Activated naive CD8-positive, alpha-beta T cell treated with anti-CD3 and anti-CD28 coated beads for 36 hours (primary cell): ENCODE measurements around the gene TMEM200A. TPM values are rescaled to one million over a fixed set of nuclear protein-coding genes. Genes with fewer than 3 reads are reported as not detected.

Experiments used
- DNase-seq: peaks from one replicate; pipeline ENCODE4 v3.0.0; 2021
- H3K27ac Mint-ChIP-seq: one replicate; pipeline ENCODE4 v1.8.0; 2022; ENCODE audit warnings: mild to moderate bottlenecking, moderate library complexity, mixed read lengths
- H3K27me3 Mint-ChIP-seq: one replicate; pipeline ENCODE4 v1.8.0; 2022; ENCODE audit warnings: mild to moderate bottlenecking, mixed read lengths
- H3K36me3 Mint-ChIP-seq: one replicate; pipeline ENCODE4 v1.8.0; 2021; ENCODE audit warnings: mild to moderate bottlenecking, mixed read lengths
- H3K4me1 Mint-ChIP-seq: one replicate; pipeline ENCODE4 v1.8.0; 2021; ENCODE audit warnings: mixed read lengths
- H3K4me3 Mint-ChIP-seq: one replicate; pipeline ENCODE4 v1.8.0; 2022; ENCODE audit warnings: mild to moderate bottlenecking, moderate library complexity, mixed read lengths
- H3K9me3 Mint-ChIP-seq: one replicate; pipeline ENCODE4 v1.8.0; 2022; ENCODE audit warnings: mixed read lengths
- total RNA-seq, 2 experiments: library from RNA; stranded (reverse); gene quantifications; one replicate each; pipeline ENCODE4 v1.2.3, GENCODE V29; 2021

TMEM200A gene
- total RNA-seq, 2 experiments from 2014 or later, result not detected

DNA sequence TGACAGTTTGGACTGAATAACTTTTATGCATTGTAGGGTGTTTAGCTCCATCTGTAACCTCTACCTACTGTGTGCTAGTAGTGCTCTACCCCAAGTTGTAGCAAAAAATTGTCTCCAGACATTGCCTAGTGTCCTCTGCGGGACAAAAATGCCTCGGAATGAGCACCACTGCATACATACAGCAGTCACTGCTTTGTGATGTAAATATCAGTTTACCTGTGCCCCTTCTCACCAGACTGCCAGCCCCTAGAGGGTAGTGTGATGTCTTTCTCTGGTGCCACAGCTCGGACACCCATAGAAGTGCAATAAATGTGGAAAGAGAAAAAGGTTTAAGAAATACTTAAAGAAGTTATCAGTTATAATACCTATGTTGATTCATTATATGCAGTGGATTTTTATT lies 25.1 kb downstream of the TMEM200A start:
- Mint-ChIP-seq H3K4me3 (no peak overlapping the region), H3K27ac (no peak overlapping the region), H3K4me1 (no peaks in the 10 kb centered on the region), H3K36me3 (no peaks in the 10 kb centered on the region), H3K9me3 (no peaks in the 10 kb centered on the region), H3K27me3 (no peaks in the 10 kb centered on the region)
- no peak for DNase-seq

GRCh38 chr6:130393306-130393705 lies 27.5 kb downstream of the TMEM200A start:
- no peak for DNase-seq
- H3K36me3 Mint-ChIP-seq, result no peaks in the 10 kb centered on the region
- no peak overlapping the region for H3K27ac Mint-ChIP-seq
- H3K27me3 Mint-ChIP-seq, result no peaks in the 10 kb centered on the region
- no peak overlapping the region for H3K4me3 Mint-ChIP-seq
- H3K4me1 Mint-ChIP-seq, result peaks cover 2% of the 10 kb centered on the region
- H3K9me3 Mint-ChIP-seq, result no peaks in the 10 kb centered on the region

GRCh38 chr6:130394246-130394645 lies 28.4 kb downstream of the TMEM200A start:
- H3K9me3 Mint-ChIP-seq, result no peaks in the 10 kb centered on the region
- no peaks in the 10 kb centered on the region for H3K27me3 Mint-ChIP-seq
- H3K36me3 Mint-ChIP-seq, result no peaks in the 10 kb centered on the region
- peaks cover 2% of the 10 kb centered on the region for H3K4me1 Mint-ChIP-seq
- no peak for DNase-seq
- H3K27ac Mint-ChIP-seq, result no peak overlapping the region
- no peak overlapping the region for H3K4me3 Mint-ChIP-seq

DNA sequence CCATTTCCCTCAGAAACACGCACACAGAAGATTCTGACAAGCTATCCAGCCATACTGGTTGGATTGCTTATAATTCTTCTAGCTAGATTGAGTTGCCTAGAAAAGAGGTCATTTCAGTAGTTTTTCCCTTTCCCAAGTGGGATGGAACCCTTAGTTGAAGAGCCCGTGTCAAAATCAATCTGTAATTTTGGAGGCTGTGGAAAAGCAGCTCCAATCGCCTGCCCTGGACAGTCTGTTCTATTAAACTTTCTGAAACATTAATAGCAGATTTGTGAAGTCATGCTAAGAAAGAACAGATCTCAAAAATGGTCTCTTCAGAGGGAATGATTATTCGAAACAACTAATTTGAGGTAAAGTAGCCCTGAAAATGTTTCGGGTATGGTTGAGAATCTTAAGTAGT lies 29.3 kb downstream of the TMEM200A start:
- no peak for DNase-seq

GRCh38 chr6:130396722-130397121 lies 30.9 kb downstream of the TMEM200A start:
- no peak overlapping the region for H3K27ac Mint-ChIP-seq
- peaks cover 5% of the 10 kb centered on the region for H3K36me3 Mint-ChIP-seq
- H3K9me3 Mint-ChIP-seq, result peaks cover 6% of the 10 kb centered on the region
- H3K27me3 Mint-ChIP-seq, result no peaks in the 10 kb centered on the region
- no peak overlapping the region for H3K4me3 Mint-ChIP-seq
- DNase-seq, result no peak
- H3K4me1 Mint-ChIP-seq, result peaks cover 4% of the 10 kb centered on the region

More for the DNA sequence above, 29.3 kb downstream of the TMEM200A start:
- Mint-ChIP-seq H3K36me3 (peaks cover 3% of the 10 kb centered on the region), H3K27ac (no peak overlapping the region), H3K4me1 (peaks cover 2% of the 10 kb centered on the region), H3K27me3 (no peaks in the 10 kb centered on the region), H3K9me3 (peaks cover 2% of the 10 kb centered on the region), H3K4me3 (no peak overlapping the region)

DNA sequence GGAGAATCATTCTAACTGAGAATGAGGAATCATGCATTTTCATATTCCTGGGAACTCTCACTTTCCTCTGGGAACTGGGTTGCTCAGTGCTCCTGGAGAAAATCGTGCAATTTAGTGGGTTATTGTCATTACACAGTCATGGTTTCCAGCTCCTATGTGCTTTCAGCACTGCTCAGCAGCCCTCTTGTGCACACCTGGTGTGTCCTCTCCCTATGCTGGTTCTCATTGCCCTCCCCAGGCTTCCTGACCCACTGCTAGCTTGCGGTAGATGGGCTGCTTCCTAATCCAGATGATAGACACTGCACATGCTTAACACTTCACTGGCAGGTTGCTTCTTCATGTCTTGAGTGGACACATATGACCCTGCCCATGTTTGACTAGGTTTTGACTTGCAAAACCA lies 39.7 kb downstream of the TMEM200A start:
- no peaks in the 10 kb centered on the region for H3K27me3 Mint-ChIP-seq
- no peak overlapping the region for H3K4me3 Mint-ChIP-seq
- DNase-seq, result no peak
- H3K9me3 Mint-ChIP-seq, result peaks cover under 1% of the 10 kb centered on the region
- H3K36me3 Mint-ChIP-seq, result no peaks in the 10 kb centered on the region
- no peak overlapping the region for H3K27ac Mint-ChIP-seq
- peaks cover 4% of the 10 kb centered on the region for H3K4me1 Mint-ChIP-seq

- Mint-ChIP-seq H3K4me3 (no peak overlapping the region), H3K36me3 (no peaks in the 10 kb centered on the region), H3K4me1 (peaks cover 1% of the 10 kb centered on the region), H3K27me3 (no peaks in the 10 kb centered on the region), H3K9me3 (no peaks in the 10 kb centered on the region), H3K27ac (no peak overlapping the region)
- DNase-seq, result no peak
Observed at GRCh38 chr6:130407032-130407431, 41.2 kb downstream of the TMEM200A start.

DNA sequence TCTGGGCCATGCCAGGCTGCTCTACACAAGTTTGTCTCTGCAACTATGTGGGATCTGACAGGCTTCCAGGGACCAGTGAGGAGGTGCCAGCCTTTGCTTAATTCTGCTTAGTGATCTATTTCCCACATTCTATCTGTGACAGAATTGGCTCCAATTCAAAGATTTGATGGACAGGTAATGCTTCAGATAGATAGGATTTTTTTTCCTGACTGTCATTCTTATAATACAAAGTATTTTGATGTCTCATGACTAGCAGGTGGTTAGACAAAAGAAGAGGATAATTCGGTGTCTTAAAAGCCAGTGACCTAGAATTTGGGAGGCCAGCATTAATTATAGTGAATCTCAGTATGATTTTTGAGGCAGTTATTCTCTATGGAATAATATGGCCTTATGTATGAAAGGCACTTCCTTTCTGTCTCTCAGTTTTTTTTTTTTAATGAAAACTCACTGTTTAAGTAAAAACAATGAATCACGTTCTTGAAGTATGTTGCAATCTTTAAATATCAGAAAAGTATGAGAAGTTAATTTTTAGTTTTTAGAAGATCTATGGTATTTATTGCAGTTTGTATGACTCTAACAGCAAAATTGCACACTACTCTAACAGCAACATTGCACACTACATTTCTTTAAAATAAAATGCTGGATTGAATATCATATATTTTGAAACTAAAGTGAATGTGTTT lies 43.7 kb downstream of the TMEM200A start:
- Mint-ChIP-seq H3K36me3 (peaks cover 2% of the 10 kb centered on the region), H3K27ac (no peak overlapping the region), H3K9me3 (no peaks in the 10 kb centered on the region), H3K4me3 (no peak overlapping the region), H3K4me1 (no peaks in the 10 kb centered on the region), H3K27me3 (peaks cover 6% of the 10 kb centered on the region)
- no peak for DNase-seq

- H3K36me3 Mint-ChIP-seq, result peaks cover 2% of the 10 kb centered on the region
- no peak overlapping the region for H3K27ac Mint-ChIP-seq
- H3K9me3 Mint-ChIP-seq, result no peaks in the 10 kb centered on the region
- no peak for DNase-seq
- H3K4me3 Mint-ChIP-seq, result no peak overlapping the region
- H3K27me3 Mint-ChIP-seq, result peaks cover 6% of the 10 kb centered on the region
- no peaks in the 10 kb centered on the region for H3K4me1 Mint-ChIP-seq
Observed at GRCh38 chr6:130411481-130411880, 45.7 kb downstream of the TMEM200A start.

- H3K4me3 Mint-ChIP-seq, result no peak overlapping the region
- no peaks in the 10 kb centered on the region for H3K4me1 Mint-ChIP-seq
- peaks cover 2% of the 10 kb centered on the region for H3K36me3 Mint-ChIP-seq
- no peak for DNase-seq
- peaks cover 6% of the 10 kb centered on the region for H3K27me3 Mint-ChIP-seq
- no peak overlapping the region for H3K27ac Mint-ChIP-seq
- H3K9me3 Mint-ChIP-seq, result no peaks in the 10 kb centered on the region
Observed at GRCh38 chr6:130412556-130413290, 46.9 kb downstream of the TMEM200A start.

- peaks cover 2% of the 10 kb centered on the region for H3K36me3 Mint-ChIP-seq
- H3K4me1 Mint-ChIP-seq, result no peaks in the 10 kb centered on the region
- no peaks in the 10 kb centered on the region for H3K9me3 Mint-ChIP-seq
- no peak for DNase-seq
- H3K4me3 Mint-ChIP-seq, result no peak overlapping the region
- H3K27ac Mint-ChIP-seq, result no peak overlapping the region
- peaks cover 6% of the 10 kb centered on the region for H3K27me3 Mint-ChIP-seq
Observed at GRCh38 chr6:130417951-130418350, 52.1 kb downstream of the TMEM200A start.

DNA sequence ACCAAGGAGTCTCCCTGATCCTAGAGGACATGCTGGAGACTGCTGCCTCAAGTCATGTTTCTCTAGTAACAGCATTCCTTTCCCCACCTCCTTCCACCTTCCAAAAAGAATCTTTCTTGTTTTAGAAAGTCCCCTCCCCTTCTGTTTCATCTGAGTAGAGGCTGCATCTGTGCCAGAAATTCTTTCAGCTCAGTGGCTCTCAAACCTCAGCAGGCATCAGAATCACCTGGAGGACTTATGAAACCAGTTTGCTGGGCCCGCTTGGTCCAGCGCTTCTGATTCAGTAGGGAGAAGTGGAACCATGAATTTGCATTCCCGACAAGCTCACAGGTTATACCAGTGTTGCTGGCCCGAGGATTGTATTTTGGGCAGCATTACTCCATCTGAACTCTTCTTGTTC lies 55.1 kb downstream of the TMEM200A start:
- Mint-ChIP-seq H3K27me3 (no peaks in the 10 kb centered on the region), H3K4me3 (no peak overlapping the region), H3K4me1 (no peaks in the 10 kb centered on the region), H3K9me3 (no peaks in the 10 kb centered on the region), H3K36me3 (no peaks in the 10 kb centered on the region), H3K27ac (no peak overlapping the region)
- no peak for DNase-seq

- H3K27me3 Mint-ChIP-seq, result no peaks in the 10 kb centered on the region
- no peaks in the 10 kb centered on the region for H3K9me3 Mint-ChIP-seq
- no peaks in the 10 kb centered on the region for H3K36me3 Mint-ChIP-seq
- H3K4me3 Mint-ChIP-seq, result no peak overlapping the region
- no peaks in the 10 kb centered on the region for H3K4me1 Mint-ChIP-seq
- no peak overlapping the region for H3K27ac Mint-ChIP-seq
- no peak for DNase-seq
Observed at GRCh38 chr6:130421585-130421984, 55.8 kb downstream of the TMEM200A start.

DNA sequence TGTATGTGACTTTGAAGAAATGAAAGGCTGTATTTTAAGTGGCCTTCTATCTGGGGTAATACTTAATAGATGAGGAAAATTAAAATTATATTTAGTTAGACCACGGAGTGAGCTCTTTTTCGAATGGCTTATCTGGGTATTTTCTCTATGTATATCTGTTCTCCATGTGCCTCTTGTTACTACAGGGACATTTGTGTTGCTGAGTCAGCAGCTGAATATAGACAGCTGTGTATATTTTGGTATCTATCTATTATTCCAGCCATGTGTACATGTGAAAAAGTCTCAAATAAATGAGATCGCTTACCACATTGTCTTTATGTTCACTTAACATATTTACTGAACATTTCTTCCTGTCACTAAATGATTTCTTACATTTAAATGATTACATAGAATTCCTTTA lies 57.2 kb downstream of the TMEM200A start:
- no peak overlapping the region for H3K27ac Mint-ChIP-seq
- no peaks in the 10 kb centered on the region for H3K4me1 Mint-ChIP-seq
- H3K9me3 Mint-ChIP-seq, result no peaks in the 10 kb centered on the region
- H3K4me3 Mint-ChIP-seq, result no peak overlapping the region
- DNase-seq, result no peak
- H3K27me3 Mint-ChIP-seq, result no peaks in the 10 kb centered on the region
- no peaks in the 10 kb centered on the region for H3K36me3 Mint-ChIP-seq

DNA sequence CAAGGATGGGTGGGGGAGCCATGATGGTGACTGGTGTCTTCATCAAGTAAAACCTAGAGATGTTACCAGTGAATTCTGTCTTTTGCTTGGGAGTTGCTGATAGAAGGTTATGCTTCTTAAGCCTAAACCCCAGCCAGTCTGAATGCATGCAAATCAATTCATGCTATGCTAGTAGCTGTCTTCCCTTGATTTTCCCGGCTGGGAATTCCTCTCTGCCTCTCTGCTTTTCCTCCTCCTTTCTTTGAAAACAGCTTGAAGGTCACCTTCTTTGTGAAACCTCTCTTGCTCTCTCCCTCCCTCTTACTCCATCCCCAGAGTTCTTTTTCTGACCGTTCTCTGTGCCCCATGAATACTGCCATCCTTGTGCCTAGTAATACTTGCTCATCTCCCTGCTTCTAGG lies 58.9 kb downstream of the TMEM200A start:
- Mint-ChIP-seq H3K4me3 (no peak overlapping the region), H3K9me3 (no peaks in the 10 kb centered on the region), H3K36me3 (no peaks in the 10 kb centered on the region), H3K27me3 (no peaks in the 10 kb centered on the region), H3K27ac (no peak overlapping the region), H3K4me1 (no peaks in the 10 kb centered on the region)
- no peak for DNase-seq

GRCh38 chr6:130425537-130425936 lies 59.7 kb downstream of the TMEM200A start:
- DNase-seq, result no peak
- no peaks in the 10 kb centered on the region for H3K4me1 Mint-ChIP-seq
- H3K27ac Mint-ChIP-seq, result no peak overlapping the region
- no peaks in the 10 kb centered on the region for H3K36me3 Mint-ChIP-seq
- H3K4me3 Mint-ChIP-seq, result no peak overlapping the region
- H3K27me3 Mint-ChIP-seq, result no peaks in the 10 kb centered on the region
- no peaks in the 10 kb centered on the region for H3K9me3 Mint-ChIP-seq
